Measurements from ENCODE around the gene S100A4.
"Not testable (repeated sequence)": the region's sequence is repeated elsewhere in the genome, so short reads cannot be mapped to it uniquely, and the experiment has no call there.

S100A4 gene

GRCh38 chr1:153545067-153546055, at the start of gene S100A4:
S100A4 (minus strand) TSS chr1:153545806; CDS start chr1:153544794, 1,012 bp downstream.
- peak; percentile 88 for DNase-seq

- DNase-seq, result no peak
Observed at GRCh38 chr1:153592748-153593147, 47.1 kb upstream of the S100A4 start.

DNA sequence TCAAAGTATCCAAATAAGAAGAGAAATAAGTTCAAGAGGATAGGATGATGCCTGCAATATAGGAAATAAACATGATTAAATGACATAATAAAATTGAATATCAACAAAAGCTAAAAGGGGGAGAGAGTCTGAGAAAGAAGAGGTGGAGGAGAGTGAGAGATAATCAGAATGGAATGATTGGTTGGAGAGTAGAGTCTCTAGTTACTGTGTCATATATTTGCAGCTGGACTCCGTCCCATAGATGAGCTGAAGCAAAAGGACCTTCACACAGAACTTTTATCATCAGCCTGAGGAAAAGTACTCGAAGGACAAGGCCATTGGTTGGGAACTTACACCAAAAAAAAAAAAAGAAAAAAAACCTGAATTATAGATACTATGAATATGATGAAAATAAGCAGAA, 42.9 kb upstream of the S100A4 start:
- DNase-seq, result no peak

- not testable (repeated sequence) for DNase-seq
Observed at GRCh38 chr1:153588033-153588432, 42.4 kb upstream of the S100A4 start.

- no peak for DNase-seq
Observed at GRCh38 chr1:153587314-153587713, 41.7 kb upstream of the S100A4 start.

DNA sequence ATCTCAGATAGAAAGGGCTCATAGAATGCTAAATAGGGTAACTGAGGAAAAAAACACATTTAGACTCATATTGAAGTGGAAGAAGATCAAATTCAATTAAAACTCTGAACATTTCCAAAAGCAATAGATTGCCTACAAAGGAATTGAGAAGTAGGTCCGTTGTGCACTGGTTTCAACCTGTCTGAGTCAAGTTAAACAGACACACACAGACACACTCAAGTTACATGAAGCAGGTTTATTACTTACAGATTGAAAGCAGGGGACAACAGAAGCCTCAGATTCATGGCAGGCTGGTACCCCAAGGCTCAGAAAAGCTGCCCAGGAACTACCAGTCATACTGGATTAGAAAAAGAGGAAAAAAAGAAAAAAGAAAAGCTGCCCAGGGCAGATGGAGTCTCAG, 40.7 kb upstream of the S100A4 start:
- DNase-seq, result no peak

GRCh38 chr1:153585006-153585405, 39.4 kb upstream of the S100A4 start:
- no peak for DNase-seq

DNA sequence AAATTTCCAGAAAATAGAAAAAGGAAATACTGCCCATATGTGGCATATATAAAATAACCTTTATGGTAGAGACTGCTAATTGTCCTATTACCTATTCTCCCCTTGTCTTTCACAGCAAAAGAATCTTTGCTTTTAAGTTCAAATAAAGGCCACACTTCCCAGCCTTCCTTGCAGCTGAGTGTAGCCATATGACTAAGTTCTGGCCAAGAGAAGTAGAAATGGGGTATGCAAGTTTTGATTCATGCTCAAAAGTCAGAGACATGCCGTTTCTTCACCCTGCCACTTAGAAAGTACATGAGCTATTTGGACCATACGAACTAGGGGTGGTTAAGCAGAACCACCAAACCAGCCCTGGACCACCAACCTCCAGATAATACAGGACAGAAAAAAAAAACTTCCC, 38.4 kb upstream of the S100A4 start:
- DNase-seq, result no peak

- DNase-seq, result not testable (repeated sequence)
Observed at GRCh38 chr1:153583514-153583913, 37.9 kb upstream of the S100A4 start.

DNA sequence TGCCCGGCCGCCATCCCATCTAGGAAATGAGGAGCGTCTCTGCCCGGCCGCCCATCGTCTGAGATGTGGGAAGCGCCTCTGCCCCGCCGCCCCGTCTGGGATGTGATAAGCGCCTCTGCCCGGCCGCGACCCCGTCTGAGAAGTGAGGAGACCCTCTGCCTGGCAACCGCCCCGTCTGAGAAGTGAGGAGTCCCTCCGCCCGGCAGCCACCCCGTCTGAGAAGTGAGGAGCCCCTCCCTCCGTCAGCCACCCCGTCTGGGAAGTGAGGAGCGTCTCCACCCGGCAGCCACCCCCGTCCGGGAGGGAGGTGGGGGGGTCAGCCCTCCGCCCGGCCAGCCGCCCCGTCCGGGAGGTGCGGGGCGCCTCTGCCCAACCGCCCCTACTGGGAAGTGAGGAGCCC, 37.2 kb upstream of the S100A4 start:
- DNase-seq, result not testable (repeated sequence)

- no peak for DNase-seq
Observed at GRCh38 chr1:153578936-153579335, 33.3 kb upstream of the S100A4 start.

GRCh38 chr1:153578490-153578889, 32.9 kb upstream of the S100A4 start:
- DNase-seq, result no peak

DNA sequence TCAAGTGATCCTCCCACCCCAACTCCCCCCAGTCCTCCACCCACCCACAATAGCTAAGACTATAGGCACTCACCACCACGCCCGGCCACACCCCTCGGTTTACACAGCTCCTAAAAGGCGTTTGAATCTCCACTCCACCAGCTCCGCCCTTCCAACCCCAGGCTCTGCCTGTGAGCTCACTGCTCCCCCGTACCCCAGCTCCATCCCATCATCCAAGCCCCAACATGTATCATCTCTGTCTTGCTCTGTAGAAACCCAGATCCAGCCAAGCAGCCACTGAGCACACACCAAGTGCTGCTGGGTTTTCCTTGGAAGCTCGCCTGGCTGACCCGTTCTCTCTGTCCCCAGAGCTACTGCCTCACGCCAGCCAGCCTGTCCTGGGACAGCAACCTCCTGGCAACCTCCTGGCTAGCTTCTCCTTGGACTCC, 32.0 kb upstream of the S100A4 start:
- DNase-seq, result no peak

GRCh38 chr1:153577138-153577537, 31.5 kb upstream of the S100A4 start:
- no peak for DNase-seq

DNA sequence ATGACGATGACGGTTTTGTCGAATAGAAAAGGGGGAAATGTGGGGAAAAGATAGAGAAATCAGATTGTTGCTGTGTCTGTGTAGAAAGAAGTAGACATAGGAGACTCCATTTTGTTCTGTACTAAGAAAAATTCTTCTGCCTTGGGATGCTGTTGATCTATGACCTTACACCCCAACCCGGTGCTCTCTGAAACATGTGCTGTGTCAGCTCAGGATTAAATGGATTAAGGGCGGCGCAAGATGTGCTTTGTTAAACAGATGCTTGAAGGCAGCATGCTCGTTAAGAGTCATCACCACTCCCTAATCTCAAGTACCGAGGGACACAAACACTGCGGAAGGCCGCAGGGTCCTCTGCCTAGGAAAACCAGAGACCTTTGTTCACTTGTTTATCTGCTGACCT, 29.9 kb upstream of the S100A4 start:
- DNase-seq, result not testable (repeated sequence)

DNA sequence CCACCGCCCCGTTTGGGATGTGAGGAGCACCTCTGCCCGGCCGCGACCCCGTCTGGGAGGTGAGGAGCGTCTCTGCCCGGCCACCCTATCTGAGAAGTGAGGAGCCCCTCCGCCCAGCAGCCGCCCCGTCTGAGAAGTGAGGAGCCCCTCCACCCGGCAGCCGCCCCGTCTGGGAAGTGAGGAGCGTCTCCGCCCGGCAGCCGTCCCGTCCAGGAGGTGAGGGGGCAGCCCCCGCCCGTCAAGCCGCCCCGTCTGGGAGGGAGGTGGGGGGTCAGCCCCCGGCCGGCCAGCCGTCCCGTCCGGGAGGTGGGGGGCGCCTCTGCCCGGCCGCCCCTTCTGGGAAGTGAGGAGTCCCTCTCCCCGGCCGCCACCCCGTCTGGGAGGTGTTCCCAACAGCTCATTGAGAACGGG, 29.5 kb upstream of the S100A4 start:
- not testable (repeated sequence) for DNase-seq

DNA sequence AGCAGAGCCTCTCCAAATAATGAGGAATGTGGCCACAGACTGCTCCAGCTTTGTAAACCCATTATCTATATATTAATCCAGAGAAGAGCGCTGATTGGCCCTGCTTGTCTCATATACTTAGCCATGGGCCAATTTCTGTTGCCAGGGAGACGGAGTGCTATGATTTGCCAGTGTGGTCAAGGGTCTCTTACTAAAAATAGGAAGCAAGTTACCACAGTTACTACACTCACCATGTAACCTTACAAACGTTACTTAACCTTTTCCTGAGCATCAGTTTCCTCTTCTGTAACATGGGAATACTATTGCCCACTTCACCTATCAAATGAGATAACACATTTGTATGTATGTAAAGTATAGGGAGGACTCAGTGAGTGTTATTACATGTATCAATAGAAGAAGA, 27.7 kb upstream of the S100A4 start:
- DNase-seq, result no peak

DNA sequence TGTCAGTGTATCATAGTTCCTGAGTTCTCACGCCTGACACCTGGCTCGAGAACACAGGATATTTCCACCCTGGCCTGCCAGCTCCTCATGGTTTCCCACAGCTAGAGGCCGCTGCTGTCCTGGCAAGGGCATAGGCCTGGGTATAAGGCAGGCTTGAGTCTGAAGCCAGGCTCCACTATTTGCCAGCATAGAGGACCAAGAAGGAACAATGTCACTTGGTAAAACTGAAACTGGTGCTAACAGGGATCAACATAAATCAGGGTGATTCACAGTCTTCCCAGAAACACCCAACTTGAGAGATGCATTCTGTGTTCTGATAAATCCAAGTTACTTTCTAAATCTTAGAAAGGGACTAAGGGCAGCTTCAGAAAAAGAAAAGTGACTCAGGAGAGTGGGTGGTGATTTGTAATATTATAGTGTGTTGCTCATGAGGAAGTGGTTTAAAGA, 27.0 kb upstream of the S100A4 start:
- peak; percentile 53 for DNase-seq

DNA sequence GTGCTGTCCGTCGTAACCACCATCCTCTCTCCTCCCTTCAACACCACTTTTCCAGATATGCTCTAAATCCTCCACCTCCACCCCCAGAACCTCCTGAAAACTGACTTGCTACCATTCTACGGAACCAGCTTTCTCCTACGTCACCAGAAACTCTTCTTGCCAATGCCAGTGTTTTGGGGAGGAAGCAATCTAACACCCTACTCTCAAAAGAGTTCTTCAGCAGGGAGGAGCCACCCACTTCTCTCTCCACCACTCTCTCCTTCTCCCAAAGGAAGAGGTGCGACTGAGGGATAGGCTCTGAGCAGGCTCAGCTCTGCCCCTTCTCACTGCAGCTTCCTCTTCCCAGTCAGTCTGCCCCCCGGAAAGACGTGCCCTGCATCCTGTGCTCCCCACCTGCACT, 26.1 kb upstream of the S100A4 start:
- no peak for DNase-seq

DNA sequence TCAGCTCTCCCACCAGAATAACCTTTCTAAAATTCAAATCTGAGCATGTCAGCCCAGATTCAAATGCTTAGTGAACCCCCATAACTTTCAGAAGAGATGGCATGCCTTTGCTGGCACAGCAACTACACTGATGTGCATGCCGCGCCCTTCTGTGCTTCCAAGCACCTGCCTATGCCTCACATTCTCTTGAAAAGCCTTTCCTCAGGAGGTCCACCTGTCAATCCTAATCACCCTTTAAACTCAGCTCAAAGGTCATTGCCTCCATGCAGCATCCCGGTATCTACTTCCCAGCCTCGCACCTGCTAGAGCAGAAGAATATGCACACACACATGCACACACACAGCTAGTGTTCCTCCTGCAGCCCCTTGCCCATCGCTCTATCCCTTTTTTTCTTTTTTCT, 25.3 kb upstream of the S100A4 start:
- DNase-seq, result no peak

- no peak for DNase-seq
Observed at GRCh38 chr1:153569465-153569864, 23.9 kb upstream of the S100A4 start.

DNA sequence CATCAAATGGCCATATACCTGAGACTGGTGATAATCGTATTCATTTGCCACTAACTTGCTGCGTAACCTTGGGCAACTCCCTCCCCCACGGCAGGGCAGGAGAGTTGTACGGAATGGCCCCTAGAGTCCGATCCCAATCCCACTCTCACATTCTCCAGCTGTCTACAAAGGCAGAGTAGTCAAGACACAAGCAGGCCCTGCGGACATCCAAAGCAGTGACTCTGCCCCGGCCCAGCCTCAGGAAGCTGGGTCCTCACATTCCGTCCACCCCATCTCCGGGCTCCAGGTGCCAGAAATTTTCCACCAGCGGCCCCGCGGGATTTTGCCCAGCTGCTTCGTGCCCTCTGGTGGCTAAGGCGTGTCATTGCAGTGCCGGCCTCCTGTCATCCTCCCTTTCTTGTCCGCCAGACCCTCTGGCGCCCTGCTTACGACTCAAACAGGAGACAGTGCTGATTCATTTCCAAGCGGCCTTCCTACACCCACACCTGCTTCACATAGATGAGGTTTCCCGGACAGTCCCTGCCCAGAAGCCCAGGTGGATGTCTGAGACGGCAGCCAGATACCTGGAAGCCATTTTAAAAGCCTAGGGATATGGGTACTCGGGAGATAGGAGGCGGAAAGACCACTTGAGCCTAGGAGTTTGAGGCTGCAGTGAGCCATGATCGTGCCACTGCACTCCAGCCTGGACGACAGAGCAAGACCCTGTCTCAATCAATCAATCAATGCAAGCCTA, 22.9 kb upstream of the S100A4 start:
- DNase-seq, result peak; percentile 83

- DNase-seq, result no peak
Observed at GRCh38 chr1:153567621-153568366, 22.2 kb upstream of the S100A4 start.

Data from CD4-positive, alpha-beta T cell treated with Interleukin-12 subunit alpha and Interleukin-12 subunit beta, for 1 hour (primary cell).